H9 (cell line): ENCODE data around the gene MLNR. TPM values are rescaled to one million over a fixed set of nuclear protein-coding genes. Genes with fewer than 3 reads are reported as not detected.
A peak's percentile ranks its signal among the peaks of the same experiment; 100 is the strongest.

ENCODE experiments used
- DNase-seq: peaks from one replicate; pipeline ENCODE4 v3.0.0-alpha.2; 2017
- H2AFZ ChIP-seq: one replicate; pipeline ENCODE4 v1.6.1; 2013; ENCODE audit warnings: mild to moderate bottlenecking, low read length, control low read depth, moderate library complexity
- H2AK5ac ChIP-seq: 2 replicates; pipeline ENCODE4 v1.6.1; 2013; ENCODE audit warnings: low read length, control low read depth, mixed read lengths; ENCODE audit not compliant: insufficient read length
- H2BK120ac ChIP-seq: one replicate; pipeline ENCODE4 v1.6.1; 2013; ENCODE audit warnings: low read depth, mild to moderate bottlenecking, low read length, control low read depth, inconsistent platforms; ENCODE audit not compliant: poor library complexity, severe bottlenecking
- H2BK12ac ChIP-seq: 2 replicates; pipeline ENCODE4 v1.6.1; 2013; ENCODE audit warnings: low read length, control low read depth, mixed read lengths, low read depth; ENCODE audit not compliant: insufficient read length
- H2BK15ac ChIP-seq: 2 replicates; pipeline ENCODE4 v1.6.1; 2013; ENCODE audit warnings: low read depth, low read length, control low read depth
- H2BK20ac ChIP-seq: one replicate; pipeline ENCODE4 v1.6.1; 2013; ENCODE audit warnings: low read depth, mild to moderate bottlenecking, low read length, control low read depth, inconsistent platforms; ENCODE audit not compliant: poor library complexity, severe bottlenecking
- H2BK5ac ChIP-seq: 2 replicates; pipeline ENCODE4 v1.6.1; 2013; ENCODE audit warnings: low read length, control low read depth, mixed read lengths; ENCODE audit not compliant: insufficient read length
- H3K14ac ChIP-seq: 2 replicates; pipeline ENCODE4 v1.6.1; 2013; ENCODE audit warnings: low read length, control low read depth; ENCODE audit not compliant: insufficient read depth
- H3K18ac ChIP-seq: 2 replicates; pipeline ENCODE4 v1.6.1; 2013; ENCODE audit warnings: low read depth, mild to moderate bottlenecking, mixed read lengths, low read length, control low read depth; ENCODE audit not compliant: insufficient read length
- H3K23ac ChIP-seq: 2 replicates; pipeline ENCODE4 v1.6.1; 2013; ENCODE audit warnings: low read length, control low read depth, mixed read lengths, low read depth; ENCODE audit not compliant: insufficient read length
- H3K23me2 ChIP-seq: 2 replicates; pipeline ENCODE4 v1.6.1; 2013; ENCODE audit warnings: low read depth, mild to moderate bottlenecking, mixed read lengths, low read length, control low read depth; ENCODE audit not compliant: insufficient read length, poor library complexity, severe bottlenecking
- H3K27ac ChIP-seq: 2 replicates; pipeline ENCODE4 v1.5.1; 2013; ENCODE audit warnings: low read length, control low read depth, mixed read lengths, low read depth; ENCODE audit not compliant: insufficient read length
- H3K27me3 ChIP-seq: 2 replicates; pipeline ENCODE4 v1.6.1; 2013; ENCODE audit warnings: low read length, control low read depth, inconsistent platforms; ENCODE audit not compliant: insufficient read depth
- H3K4ac ChIP-seq: 2 replicates; pipeline ENCODE4 v1.6.1; 2013; ENCODE audit warnings: low read depth, mild to moderate bottlenecking, control low read depth, inconsistent platforms, low read length, moderate library complexity
- H3K4me1 ChIP-seq: 2 replicates; pipeline ENCODE4 v1.6.1; 2013; ENCODE audit warnings: low read length, control low read depth, inconsistent platforms; ENCODE audit not compliant: insufficient read depth
- H3K4me2 ChIP-seq: 2 replicates; pipeline ENCODE4 v1.6.1; 2013; ENCODE audit warnings: low read length, control low read depth, mixed read lengths; ENCODE audit not compliant: insufficient read length, insufficient read depth
- H3K56ac ChIP-seq: 2 replicates; pipeline ENCODE4 v1.6.1; 2013; ENCODE audit warnings: low read depth, mild to moderate bottlenecking, mixed read lengths, low read length, control low read depth; ENCODE audit not compliant: insufficient read length
- H3K79me1 ChIP-seq: 2 replicates; pipeline ENCODE4 v1.6.1; 2013; ENCODE audit warnings: low read depth, mild to moderate bottlenecking, moderate library complexity, low read length, control low read depth, inconsistent platforms; ENCODE audit not compliant: insufficient read depth, poor library complexity, severe bottlenecking
- H3K79me2 ChIP-seq: 2 replicates; pipeline ENCODE4 v1.6.1; 2013; ENCODE audit warnings: low read length, control low read depth, inconsistent platforms; ENCODE audit not compliant: insufficient read depth
- H3K9ac ChIP-seq: 2 replicates; pipeline ENCODE4 v1.6.1; 2013; ENCODE audit warnings: low read length, control low read depth, mixed read lengths; ENCODE audit not compliant: insufficient read length; ENCODE audit errors: extremely low read depth
- H3K9me3 ChIP-seq: one replicate; pipeline ENCODE4 v1.6.1; 2013; ENCODE audit warnings: low read depth, low read length, inconsistent platforms; ENCODE audit not compliant: control insufficient read depth
- H3T11ph ChIP-seq: one replicate; pipeline ENCODE4 v1.6.1; 2013; ENCODE audit warnings: mild to moderate bottlenecking, low read length, control low read depth, inconsistent platforms
- H4K20me1 ChIP-seq: one replicate; pipeline ENCODE4 v1.6.1; 2013; ENCODE audit not compliant: control insufficient read depth, insufficient read length, insufficient read depth
- H4K5ac ChIP-seq: 2 replicates; pipeline ENCODE4 v1.6.1; 2013; ENCODE audit warnings: low read depth, mild to moderate bottlenecking, mixed read lengths, low read length, control low read depth; ENCODE audit not compliant: insufficient read length
- H4K8ac ChIP-seq: replicated peaks from 2 replicates; pipeline ENCODE4 v1.6.1; 2013; ENCODE audit warnings: low read length, control low read depth, mixed read lengths, low read depth; ENCODE audit not compliant: insufficient read length
- H4K91ac ChIP-seq: 2 replicates; pipeline ENCODE4 v1.6.1; 2013; ENCODE audit warnings: low read depth, mild to moderate bottlenecking, moderate library complexity, mixed read lengths, low read length, control low read depth; ENCODE audit not compliant: insufficient read length
- H3K27ac Mint-ChIP-seq, 3 experiments: 2 replicates in 2 of 3; 3 replicates in 1 of 3; pipeline ENCODE4 v1.8.0; 2020 to 2021; ENCODE audit warnings: mixed read lengths in 3 of 3, mild to moderate bottlenecking in 1 of 3, moderate library complexity in 1 of 3
- H3K27me3 Mint-ChIP-seq: 2 replicates; pipeline ENCODE4 v1.8.0; 2021; ENCODE audit warnings: low read depth, mild to moderate bottlenecking, moderate library complexity, mixed read lengths
- H3K36me3 Mint-ChIP-seq, 3 experiments: 2 replicates in 2 of 3; 3 replicates in 1 of 3; pipeline ENCODE4 v1.8.0; 2020 to 2021; ENCODE audit warnings: low read depth in 3 of 3, mixed read lengths in 3 of 3; ENCODE audit not compliant: insufficient read depth in 1 of 3
- H3K4me1 Mint-ChIP-seq, 2 experiments: 2 replicates each; pipeline ENCODE4 v1.8.0; 2020; ENCODE audit warnings: mixed read lengths in 2 of 2
- H3K4me3 Mint-ChIP-seq, 2 experiments: 2 replicates in 1 of 2; 3 replicates in 1 of 2; pipeline ENCODE4 v1.8.0; 2020 to 2021; ENCODE audit warnings: mild to moderate bottlenecking in 2 of 2, mixed read lengths in 2 of 2, moderate library complexity in 1 of 2
- H3K9me3 Mint-ChIP-seq, 2 experiments: 2 replicates in 1 of 2; 3 replicates in 1 of 2; pipeline ENCODE4 v1.8.0; 2020; ENCODE audit warnings: mild to moderate bottlenecking in 2 of 2, mixed read lengths in 2 of 2, moderate library complexity in 1 of 2
- CTCF ChIP-seq: fragments of 200-600 bp; sonication (generic); conservative IDR thresholded peaks from 3 replicates; pipeline ENCODE4 v1.8.0; 2021; ENCODE audit warnings: antibody characterized with exemption, mild to moderate bottlenecking
- WGBS: extraction: QIAGEN DNeasy Blood & Tissue Kit; methylation state at CpG from one replicate; pipeline ENCODE4 v1.1.7; 2013; ENCODE audit warnings: missing lambda C conversion rate, low lambda C conversion rate, mixed read lengths; ENCODE audit not compliant: insufficient read length; ENCODE audit errors: extremely low coverage; 5-methylcytosine and 5-hydroxymethylcytosine counted together
- total RNA-seq: library from RNA; stranded (reverse); gene quantifications from 2 replicates; pipeline ENCODE4 v1.2.1, GENCODE V29; 2021

The MLNR gene
- total RNA-seq, 1 experiment from 2014 or later, result not detected

- Histone ChIP-seq H3K23me2 (peaks cover 13% of the 10 kb centered on the region), H3K18ac (no peak overlapping the region), H2AK5ac (no peak overlapping the region), H2BK5ac (no peak overlapping the region), H3K4me2 (no peak overlapping the region), H3K79me1 (no peaks in the 10 kb centered on the region), H3K79me2 (no peaks in the 10 kb centered on the region), H4K5ac (no peak overlapping the region), H2BK120ac (no peak overlapping the region), H3K4ac (no peak overlapping the region), H2BK12ac (no peak overlapping the region), H3K56ac (no peak overlapping the region), H3K27me3 (peaks cover 67% of the 10 kb centered on the region), H3K9ac (no peak overlapping the region), H2AFZ (no peak overlapping the region), H2BK20ac (no peak overlapping the region), H4K8ac (no peak overlapping the region), H3K9me3 (no peaks in the 10 kb centered on the region), H3K23ac (no peak overlapping the region), H3T11ph (no peak overlapping the region), H4K91ac (no peak overlapping the region), H3K14ac (no peak overlapping the region), H2BK15ac (no peak overlapping the region), H3K4me1 (no peaks in the 10 kb centered on the region; the same call in 1 of the 2 replicates), H3K27ac (no peak overlapping the region), H4K20me1 (no peaks in the 10 kb centered on the region)
- Mint-ChIP-seq H3K4me1 (peaks cover 18 to 27% of the 10 kb centered on the region in 2 experiments), H3K9me3 (peaks cover 0 to 5% of the 10 kb centered on the region in 2 experiments; a peak in 2 of 5 replicates), H3K36me3 (peaks cover 0 to 5% (median 0%) of the 10 kb centered on the region in 3 experiments; a peak in 3 of 7 replicates), H3K4me3 (peak overlapping the region in 1 of 2 experiments; percentile 70; a peak in 3 of 5 replicates), H3K27me3 (peaks cover 94% of the 10 kb centered on the region), H3K27ac (no peak overlapping the region)
- no peak for DNase-seq
- no peak for TF ChIP-seq CTCF
- WGBS, result no CpG with 5 or more reads among the region's 4 CpGs
These were observed 1.4 kb downstream of the MLNR start for GRCh38 chr13:49221590-49221965.
